ENCODE results near the gene ZFYVE19.
A peak's percentile ranks its signal among the peaks of the same experiment; 100 is the strongest.

The ZFYVE19 gene

GRCh38 chr15:40775740-40776536 is 31.0 kb upstream of the ZFYVE19 start:
- DNase-seq (ENCODE audit: low read depth) = no peak

- DNase-seq (ENCODE audit: low read depth) = peak; percentile 47
These were observed 30.2 kb upstream of the ZFYVE19 start for GRCh38 chr15:40776537-40777141.

- peak; percentile 22 for DNase-seq (ENCODE audit: low read depth)
These were observed 24.2 kb upstream of the ZFYVE19 start for GRCh38 chr15:40782609-40783227.

- no peak for DNase-seq (ENCODE audit: low read depth)
These were observed 21.7 kb upstream of the ZFYVE19 start for GRCh38 chr15:40785164-40785563.

GRCh38 chr15:40785814-40786213 is 21.1 kb upstream of the ZFYVE19 start:
- DNase-seq (ENCODE audit: low read depth) = no peak

GRCh38 chr15:40787344-40787841 is 19.5 kb upstream of the ZFYVE19 start:
- peak; percentile 80 for DNase-seq (ENCODE audit: low read depth)

- no peak for DNase-seq (ENCODE audit: low read depth)
These were observed 18.9 kb upstream of the ZFYVE19 start for GRCh38 chr15:40787991-40788390.

- no peak for DNase-seq (ENCODE audit: low read depth)
These were observed 17.8 kb upstream of the ZFYVE19 start for GRCh38 chr15:40789119-40789518.

GRCh38 chr15:40789999-40790398 is 16.9 kb upstream of the ZFYVE19 start:
- no peak for DNase-seq (ENCODE audit: low read depth)

GRCh38 chr15:40790718-40791117 is 16.2 kb upstream of the ZFYVE19 start:
- peak; percentile 60 for DNase-seq (ENCODE audit: low read depth)

- DNase-seq (ENCODE audit: low read depth) = no peak
These were observed 14.5 kb upstream of the ZFYVE19 start for GRCh38 chr15:40792394-40792793.

- peak; percentile 98 for DNase-seq (ENCODE audit: low read depth)
These were observed 13.5 kb upstream of the ZFYVE19 start for GRCh38 chr15:40793216-40793989.

- no peak for DNase-seq (ENCODE audit: low read depth)
These were observed 10.8 kb upstream of the ZFYVE19 start for GRCh38 chr15:40796041-40796440.

- DNase-seq (ENCODE audit: low read depth) = no peak
These were observed 10.4 kb upstream of the ZFYVE19 start for GRCh38 chr15:40796512-40796911.

GRCh38 chr15:40799523-40799922 is 7.4 kb upstream of the ZFYVE19 start:
- no peak for DNase-seq (ENCODE audit: low read depth)

- no peak for DNase-seq (ENCODE audit: low read depth)
These were observed 3.8 kb upstream of the ZFYVE19 start for GRCh38 chr15:40803076-40803475.

GRCh38 chr15:40803688-40804087 is 3.2 kb upstream of the ZFYVE19 start:
- no peak for DNase-seq (ENCODE audit: low read depth)

GRCh38 chr15:40806672-40807027 is 239 bp upstream of the ZFYVE19 start:
- DNase-seq (ENCODE audit: low read depth) = no peak

GRCh38 chr15:40807888-40808461 is 1.1 kb downstream of the ZFYVE19 start:
- DNase-seq (ENCODE audit: low read depth) = no peak

- no peak for DNase-seq (ENCODE audit: low read depth)
These were observed 2.1 kb downstream of the ZFYVE19 start for GRCh38 chr15:40808861-40809450.

GRCh38 chr15:40812721-40813425 is 6.0 kb downstream of the ZFYVE19 start:
- no peak for DNase-seq (ENCODE audit: low read depth)
